Dendritic cell treated with granulocyte-macrophage colony-stimulating factor and Interleukin-4, amounts not matched to agents 40 ng/mL and 50 ng/mL, for 4 days (primary cell): Measurements from ENCODE around the gene CTTNBP2NL.

Source experiments
- H3K27ac Mint-ChIP-seq: one replicate; pipeline ENCODE4 v1.8.0; 2022; ENCODE audit warnings: mild to moderate bottlenecking, mixed read lengths
- H3K27me3 Mint-ChIP-seq: one replicate; pipeline ENCODE4 v1.8.0; 2022; ENCODE audit warnings: mild to moderate bottlenecking, mixed read lengths
- H3K36me3 Mint-ChIP-seq: one replicate; pipeline ENCODE4 v1.8.0; 2022; ENCODE audit warnings: low read depth, mixed read lengths
- H3K4me1 Mint-ChIP-seq: one replicate; pipeline ENCODE4 v1.8.0; 2022; ENCODE audit warnings: low read depth, mixed read lengths
- H3K4me3 Mint-ChIP-seq: one replicate; pipeline ENCODE4 v1.8.0; 2022; ENCODE audit warnings: mild to moderate bottlenecking, moderate library complexity, mixed read lengths
- H3K9me3 Mint-ChIP-seq: one replicate; pipeline ENCODE4 v1.8.0; 2022; ENCODE audit warnings: mixed read lengths
- intact Hi-C: fragments of 100-400 bp; cut with micrococcal nuclease; formaldehyde crosslinking; loops from one replicate; pipeline ENCODE4 v1.15.0; 2022

The CTTNBP2NL gene, protein sequence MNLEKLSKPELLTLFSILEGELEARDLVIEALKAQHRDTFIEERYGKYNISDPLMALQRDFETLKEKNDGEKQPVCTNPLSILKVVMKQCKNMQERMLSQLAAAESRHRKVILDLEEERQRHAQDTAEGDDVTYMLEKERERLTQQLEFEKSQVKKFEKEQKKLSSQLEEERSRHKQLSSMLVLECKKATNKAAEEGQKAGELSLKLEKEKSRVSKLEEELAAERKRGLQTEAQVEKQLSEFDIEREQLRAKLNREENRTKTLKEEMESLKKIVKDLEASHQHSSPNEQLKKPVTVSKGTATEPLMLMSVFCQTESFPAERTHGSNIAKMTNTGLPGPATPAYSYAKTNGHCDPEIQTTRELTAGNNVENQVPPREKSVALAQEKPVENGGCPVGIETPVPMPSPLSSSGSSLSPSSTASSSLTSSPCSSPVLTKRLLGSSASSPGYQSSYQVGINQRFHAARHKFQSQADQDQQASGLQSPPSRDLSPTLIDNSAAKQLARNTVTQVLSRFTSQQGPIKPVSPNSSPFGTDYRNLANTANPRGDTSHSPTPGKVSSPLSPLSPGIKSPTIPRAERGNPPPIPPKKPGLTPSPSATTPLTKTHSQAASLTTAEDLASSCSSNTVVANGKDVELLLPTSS

DNA sequence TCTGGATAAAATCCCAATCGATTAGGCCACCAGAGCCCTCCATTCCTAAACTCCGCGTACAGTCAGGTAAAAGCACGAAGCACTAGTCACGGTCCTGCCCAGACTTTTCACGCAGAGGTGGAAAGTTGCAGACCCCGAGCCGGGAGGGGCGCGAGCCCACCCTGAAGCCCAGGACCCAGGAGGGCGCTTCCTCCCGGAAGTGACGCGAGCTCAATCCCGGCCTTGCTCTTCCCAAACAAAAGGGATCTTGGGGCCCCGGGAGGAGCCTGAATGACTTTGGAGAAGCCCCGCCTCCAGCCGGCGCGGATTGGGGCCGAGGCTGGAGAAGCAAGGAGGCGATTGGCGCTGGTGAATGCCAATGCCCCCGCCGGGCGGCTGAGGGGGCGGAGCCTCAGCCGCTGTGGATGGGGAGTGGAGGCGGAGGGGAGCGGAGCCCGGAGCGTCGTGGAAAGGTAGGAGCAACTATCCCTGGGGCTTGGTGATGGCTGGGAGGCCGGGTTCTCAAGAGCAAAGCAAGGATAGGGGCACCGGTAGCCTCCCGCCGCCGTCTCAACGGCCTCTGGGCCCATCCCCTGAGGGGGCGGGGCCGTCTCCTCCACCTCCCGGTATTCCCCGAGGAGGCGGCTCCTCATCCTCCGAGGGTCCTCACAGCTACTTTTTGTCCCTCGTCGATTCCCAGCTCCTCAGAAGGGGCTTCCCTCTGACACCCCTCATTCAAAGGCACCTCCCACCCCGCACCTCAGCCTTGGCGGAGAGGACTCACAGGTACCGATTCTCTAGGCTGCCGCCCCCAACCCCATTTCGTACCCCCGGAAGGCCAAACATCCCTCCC, at the start of gene CTTNBP2NL:
TSS of gene CTTNBP2NL (plus strand) at position 394 of the 832 bp plus-strand sequence. CDS start 19,952 bp downstream, outside the sequence.
- Mint-ChIP-seq H3K4me1 (peaks cover 76% of the 10 kb centered on the region), H3K27ac (peak within 1 kb of the TSS; percentile 98), H3K27me3 (no peaks in the 10 kb centered on the region), H3K36me3 (peaks cover 18% of the 10 kb centered on the region), H3K9me3 (no peaks in the 10 kb centered on the region), H3K4me3 (peak within 1 kb of the TSS; percentile 98)
- intact Hi-C loops: loop anchor here (2.0 to 5.0 kb wide), 4 partner anchors 15 to 319 kb away; partner anchors contain the start of genes CAPZA1, PPM1J and ST7L

DNA sequence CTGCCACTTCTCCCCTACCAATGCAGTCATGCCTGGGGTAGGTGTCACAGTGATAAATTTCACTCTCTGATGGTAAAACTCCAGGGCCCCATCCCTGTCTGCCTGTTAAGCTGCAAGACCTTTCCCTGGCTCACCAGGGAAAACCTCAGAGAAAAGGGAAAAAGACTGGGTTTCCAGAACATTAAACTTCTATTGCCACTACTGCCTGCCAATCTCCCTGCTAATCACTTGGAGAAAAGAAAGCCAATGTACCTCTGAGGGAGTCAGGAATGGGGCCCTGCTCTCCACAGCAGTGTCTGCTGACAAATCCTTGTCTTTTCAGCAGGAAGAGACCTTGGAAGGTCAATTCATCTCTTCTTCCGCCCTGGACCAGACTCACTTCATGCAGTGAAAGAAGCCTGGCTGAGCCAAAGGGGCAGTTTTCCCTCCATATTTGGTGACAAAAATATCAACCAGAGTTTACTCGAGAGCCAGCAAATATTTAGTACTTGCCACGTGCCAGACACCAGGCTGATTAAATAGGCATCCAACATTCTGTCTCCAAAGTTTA, 49.1 kb upstream of the CTTNBP2NL start:
- Mint-ChIP-seq H3K9me3 (peaks cover 15% of the 10 kb centered on the region), H3K27ac (no peak overlapping the region), H3K27me3 (peaks cover 10% of the 10 kb centered on the region), H3K4me3 (no peak overlapping the region), H3K4me1 (no peaks in the 10 kb centered on the region), H3K36me3 (no peaks in the 10 kb centered on the region)
- intact Hi-C loops: no loop called here

DNA sequence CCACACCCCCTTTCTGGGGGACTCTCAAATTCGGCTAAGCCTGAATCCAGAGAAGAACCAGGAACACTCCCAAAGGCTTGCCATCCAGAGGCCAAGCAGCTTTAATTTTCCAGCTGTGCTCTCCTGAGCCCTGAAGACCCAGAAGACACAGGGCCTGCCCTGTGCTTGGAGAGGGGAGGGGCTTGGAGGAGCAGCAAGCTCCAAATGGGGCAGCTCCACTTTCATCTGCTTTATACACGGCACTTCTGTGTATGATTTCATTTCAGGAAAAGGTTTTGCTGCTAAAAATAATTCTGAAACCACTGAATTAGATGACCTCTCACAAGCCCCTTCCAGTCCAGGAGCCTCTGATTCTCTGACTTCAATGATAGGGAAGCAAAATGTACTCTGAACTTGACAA, 39.2 kb upstream of the CTTNBP2NL start:
- Mint-ChIP-seq H3K4me1 (peaks cover 5% of the 10 kb centered on the region), H3K9me3 (no peaks in the 10 kb centered on the region), H3K27ac (no peak overlapping the region), H3K36me3 (no peaks in the 10 kb centered on the region), H3K27me3 (peaks cover 24% of the 10 kb centered on the region), H3K4me3 (no peak overlapping the region)
- intact Hi-C loops: no loop called here

DNA sequence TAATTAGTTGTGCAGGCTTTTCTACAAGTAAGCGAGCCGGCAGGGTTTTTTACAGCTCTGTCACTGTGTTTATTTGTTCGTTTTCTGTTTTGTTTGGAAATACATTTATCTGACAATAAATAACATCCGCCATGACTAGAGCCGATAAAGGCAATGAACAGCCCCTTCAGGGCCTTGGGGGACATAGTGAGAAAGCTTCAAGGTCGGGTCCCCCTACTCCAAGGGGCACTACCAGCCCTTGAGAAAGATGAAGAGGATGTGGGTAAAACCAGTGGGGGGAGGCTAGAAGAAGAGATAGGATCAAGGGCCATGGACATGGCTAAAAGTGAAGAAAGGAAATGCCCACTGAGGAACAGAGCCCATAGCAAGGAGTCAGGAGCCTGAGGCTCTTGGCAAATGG, 38.5 kb upstream of the CTTNBP2NL start:
- intact Hi-C loops: no loop called here
- H3K27me3 Mint-ChIP-seq: peaks cover 20% of the 10 kb centered on the region
- no peaks in the 10 kb centered on the region for H3K9me3 Mint-ChIP-seq
- no peak overlapping the region for H3K27ac Mint-ChIP-seq
- H3K4me1 Mint-ChIP-seq: peaks cover 5% of the 10 kb centered on the region
- H3K36me3 Mint-ChIP-seq: no peaks in the 10 kb centered on the region
- no peak overlapping the region for H3K4me3 Mint-ChIP-seq

DNA sequence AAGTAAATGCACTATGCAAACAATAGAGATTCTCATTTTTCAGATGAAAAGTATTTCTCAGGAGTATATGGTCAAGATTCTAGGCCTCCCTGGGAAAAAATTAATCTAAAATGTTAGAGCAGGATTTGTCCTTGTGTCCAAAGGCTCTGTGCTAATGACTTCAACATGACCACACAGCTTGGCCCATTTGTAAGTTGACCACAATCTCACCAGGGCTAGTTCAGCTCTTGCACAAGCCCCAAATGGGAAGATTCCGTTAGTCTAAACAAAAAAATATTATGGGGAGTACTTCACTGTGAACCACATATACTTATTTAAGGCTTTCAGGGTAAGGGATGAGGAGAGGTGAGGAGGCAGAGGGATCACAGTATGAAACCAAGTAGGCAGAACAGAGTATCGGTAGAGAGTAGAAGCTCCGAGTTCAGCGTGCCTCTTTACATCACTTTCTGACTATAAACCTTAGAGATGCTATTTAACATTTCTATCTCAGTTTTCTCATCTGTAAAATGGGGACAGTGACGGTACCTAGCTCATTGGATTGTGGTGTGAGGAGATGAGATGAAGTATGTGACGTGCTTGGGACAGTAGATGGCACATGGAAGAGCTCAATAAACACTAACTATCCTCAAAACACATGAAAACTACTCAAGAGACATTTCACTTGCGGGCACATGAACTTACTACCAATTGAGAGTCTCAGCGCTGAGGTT, 37.8 kb upstream of the CTTNBP2NL start:
- peaks cover 20% of the 10 kb centered on the region for H3K27me3 Mint-ChIP-seq
- no peak overlapping the region for H3K4me3 Mint-ChIP-seq
- H3K27ac Mint-ChIP-seq: no peak overlapping the region

DNA sequence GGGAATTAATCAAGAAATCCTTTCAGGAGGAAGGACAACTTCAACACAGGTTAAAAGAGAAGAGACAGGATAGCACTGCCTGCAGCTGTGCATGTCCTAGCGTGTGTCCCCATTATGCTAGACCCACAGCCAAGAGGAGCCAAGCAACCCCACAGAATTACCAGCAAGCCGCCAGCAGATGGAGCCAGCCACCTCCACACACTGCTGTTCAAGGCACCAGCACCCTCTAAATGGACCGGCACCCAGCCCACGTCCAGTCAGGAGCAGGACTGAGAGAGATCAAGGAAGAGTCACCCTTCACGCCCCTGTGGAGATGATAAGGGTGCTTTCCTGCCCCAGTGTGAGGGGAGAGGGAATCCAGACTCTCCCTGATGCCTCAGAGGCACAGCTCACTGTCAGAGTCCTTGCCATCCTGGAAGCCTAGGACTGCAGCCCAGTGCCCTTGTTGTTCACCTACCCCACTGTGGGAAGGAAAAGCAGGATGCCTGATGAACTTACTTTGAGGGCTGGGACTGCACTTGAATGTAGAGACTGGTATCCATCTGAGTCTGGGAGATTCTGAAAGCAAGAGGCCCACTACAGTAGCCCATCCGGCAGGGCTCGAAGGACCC, 37.1 kb upstream of the CTTNBP2NL start:
- Mint-ChIP-seq H3K9me3 (no peaks in the 10 kb centered on the region), H3K36me3 (no peaks in the 10 kb centered on the region), H3K4me3 (no peak overlapping the region), H3K4me1 (peaks cover 5% of the 10 kb centered on the region), H3K27ac (no peak overlapping the region), H3K27me3 (peaks cover 21% of the 10 kb centered on the region)
- intact Hi-C loops: no loop called here

More for the DNA sequence above, 37.8 kb upstream of the CTTNBP2NL start:
- intact Hi-C loops: no loop called here
- Mint-ChIP-seq H3K36me3 (no peaks in the 10 kb centered on the region), H3K4me1 (peaks cover 5% of the 10 kb centered on the region), H3K9me3 (no peaks in the 10 kb centered on the region)

DNA sequence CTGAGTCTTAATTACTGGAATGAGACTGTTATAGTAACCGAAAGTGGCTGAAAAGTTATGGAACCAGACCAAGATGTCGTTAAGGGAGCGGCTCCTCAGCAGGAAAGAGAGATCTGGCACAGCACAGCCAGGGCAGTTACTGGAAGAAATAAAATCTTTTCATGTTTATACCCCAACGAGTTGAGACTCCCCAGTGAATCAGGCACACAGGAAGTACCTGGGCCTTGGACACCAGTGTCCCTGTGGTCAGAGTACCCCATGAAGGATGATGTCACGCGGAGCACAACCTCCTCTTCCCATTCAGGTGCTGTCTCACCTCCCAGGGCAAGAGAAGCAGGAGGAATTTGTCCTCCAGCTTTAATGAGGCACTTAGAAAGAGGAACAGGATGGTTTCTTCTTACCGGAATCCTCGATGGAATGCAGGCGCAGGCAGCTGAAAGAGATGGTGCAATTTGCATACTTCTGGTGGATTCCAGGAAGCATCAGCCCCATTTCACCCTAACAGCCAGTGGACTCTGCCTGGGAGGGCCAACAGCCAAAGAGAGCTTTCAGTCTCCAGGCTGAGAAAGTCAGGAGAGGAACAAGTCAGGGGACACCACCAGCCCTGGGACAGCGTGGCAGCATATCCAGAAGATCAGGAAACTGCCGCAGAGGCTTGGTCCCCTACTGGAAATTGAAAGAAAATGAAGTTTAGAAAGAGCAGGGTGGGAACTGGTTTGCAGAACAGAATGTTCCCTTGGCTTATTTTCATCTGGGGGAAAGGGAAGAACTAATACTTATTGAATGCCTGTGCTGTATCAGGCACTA, 35.9 kb upstream of the CTTNBP2NL start:
- H3K4me3 Mint-ChIP-seq: no peak overlapping the region
- H3K27ac Mint-ChIP-seq: no peak overlapping the region
- intact Hi-C loops: no loop called here
- H3K27me3 Mint-ChIP-seq: peaks cover 20% of the 10 kb centered on the region
- H3K9me3 Mint-ChIP-seq: no peaks in the 10 kb centered on the region
- H3K4me1 Mint-ChIP-seq: peaks cover 5% of the 10 kb centered on the region
- H3K36me3 Mint-ChIP-seq: no peaks in the 10 kb centered on the region

DNA sequence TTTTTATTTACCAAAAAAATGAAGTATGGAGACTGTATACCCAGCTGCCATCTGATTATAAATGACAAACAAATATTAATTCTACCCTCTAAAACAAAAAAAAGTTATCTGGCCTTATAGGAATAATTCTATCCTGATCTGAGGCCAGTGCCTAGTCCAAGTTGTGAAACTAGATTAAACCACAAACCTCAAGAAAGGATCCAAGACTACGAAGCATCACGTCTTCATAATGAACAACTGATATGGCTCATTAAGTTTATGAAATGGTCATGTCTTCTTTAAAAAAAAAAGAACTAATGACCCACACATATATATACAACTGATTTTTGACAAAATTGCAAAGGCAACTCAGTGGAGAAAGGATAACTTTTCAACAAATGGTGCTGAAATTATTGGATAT, 32.4 kb upstream of the CTTNBP2NL start:
- H3K36me3 Mint-ChIP-seq: no peaks in the 10 kb centered on the region
- H3K27me3 Mint-ChIP-seq: peaks cover 27% of the 10 kb centered on the region
- no peak overlapping the region for H3K4me3 Mint-ChIP-seq
- no peak overlapping the region for H3K27ac Mint-ChIP-seq
- no peaks in the 10 kb centered on the region for H3K9me3 Mint-ChIP-seq
- peaks cover 5% of the 10 kb centered on the region for H3K4me1 Mint-ChIP-seq
- intact Hi-C loops: no loop called here

DNA sequence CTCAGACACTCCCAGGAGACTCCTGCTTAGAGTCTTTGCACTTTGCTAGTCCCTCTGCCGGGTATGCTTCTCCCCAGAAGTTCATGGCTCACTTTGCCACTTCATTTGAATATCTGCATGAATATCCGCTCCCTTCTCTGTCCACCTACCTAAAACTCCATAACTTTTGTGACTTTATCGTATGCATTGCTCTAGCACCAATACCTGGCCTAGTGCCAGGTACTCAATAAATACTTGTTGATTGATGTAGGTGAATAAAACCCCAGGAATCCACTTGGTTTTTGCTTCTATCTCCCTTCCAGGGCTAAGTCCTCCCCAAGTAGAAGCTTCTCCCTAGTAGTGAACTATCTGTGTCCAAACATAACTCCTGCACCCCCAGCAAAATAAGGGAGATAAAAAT, 27.8 kb upstream of the CTTNBP2NL start:
- H3K36me3 Mint-ChIP-seq: no peaks in the 10 kb centered on the region
- intact Hi-C loops: no loop called here
- H3K9me3 Mint-ChIP-seq: no peaks in the 10 kb centered on the region
- peaks cover 4% of the 10 kb centered on the region for H3K4me1 Mint-ChIP-seq
- H3K27me3 Mint-ChIP-seq: peaks cover 39% of the 10 kb centered on the region
- H3K27ac Mint-ChIP-seq: no peak overlapping the region
- no peak overlapping the region for H3K4me3 Mint-ChIP-seq

DNA sequence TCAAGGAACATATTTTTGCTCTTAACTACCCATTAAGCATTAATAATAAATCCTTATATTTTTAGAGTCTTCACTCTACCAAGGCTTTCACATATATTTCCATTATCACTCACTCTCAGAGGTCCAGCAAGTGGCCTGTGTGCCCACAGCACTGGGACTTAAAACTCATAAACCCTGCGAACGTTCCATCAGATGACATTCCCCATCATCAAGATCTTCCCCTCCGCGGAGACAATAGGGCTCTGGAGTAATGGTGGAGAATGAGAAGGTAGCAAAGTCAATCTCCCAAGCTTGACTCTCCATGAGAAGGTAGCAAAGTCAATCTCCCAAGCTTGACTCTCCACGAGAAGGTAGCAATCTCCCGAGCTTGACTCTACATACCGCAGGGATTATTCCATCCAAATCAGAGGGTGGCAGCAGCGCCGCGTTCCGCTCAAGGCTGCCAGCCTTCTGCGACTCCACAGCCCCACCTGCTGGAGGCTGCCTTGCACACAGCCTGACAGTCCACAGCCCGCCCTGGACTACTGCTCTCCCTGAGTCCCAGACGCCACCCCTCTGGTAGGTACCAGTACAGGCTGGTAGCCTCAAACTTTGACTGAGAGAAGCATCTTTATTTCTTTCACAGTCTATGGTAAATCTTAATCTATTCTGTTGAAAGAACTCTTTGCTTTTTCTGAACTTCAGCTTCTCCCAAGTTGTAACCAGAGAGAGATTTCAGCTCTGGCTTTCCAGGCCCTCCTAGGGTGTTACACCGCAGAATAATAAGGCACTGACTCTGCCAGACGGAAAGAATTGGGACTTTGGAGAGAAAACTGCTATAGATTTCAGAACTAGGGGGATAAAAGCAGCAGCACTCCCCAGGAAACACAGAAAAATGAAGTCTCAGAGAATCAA, 26.4 kb upstream of the CTTNBP2NL start:
- Mint-ChIP-seq H3K27ac (no peak overlapping the region), H3K9me3 (no peaks in the 10 kb centered on the region), H3K4me3 (no peak overlapping the region), H3K4me1 (peaks cover 4% of the 10 kb centered on the region), H3K36me3 (no peaks in the 10 kb centered on the region), H3K27me3 (peaks cover 44% of the 10 kb centered on the region)
- intact Hi-C loops: no loop called here

DNA sequence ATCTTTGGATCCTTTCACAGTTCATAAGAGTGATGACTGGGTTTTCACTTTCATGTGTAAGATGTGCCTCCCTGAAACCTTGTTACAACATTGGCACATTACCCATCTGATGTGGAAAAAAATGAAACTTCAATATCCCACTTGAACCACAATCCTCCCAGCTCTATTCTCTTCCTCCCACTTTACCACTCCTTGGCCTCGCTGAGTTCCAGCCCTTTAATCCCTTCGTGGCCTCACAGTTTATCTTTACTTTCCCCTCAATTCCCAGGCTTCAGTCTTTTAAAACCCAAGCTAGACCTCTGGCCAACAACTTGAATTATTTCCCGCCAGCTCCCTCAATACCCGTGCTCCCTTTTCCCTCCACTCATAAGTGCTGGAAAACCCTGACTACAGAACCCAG, 25.0 kb upstream of the CTTNBP2NL start:
- Mint-ChIP-seq H3K9me3 (no peaks in the 10 kb centered on the region), H3K27me3 (peaks cover 43% of the 10 kb centered on the region), H3K27ac (no peak overlapping the region), H3K4me1 (peaks cover 4% of the 10 kb centered on the region), H3K4me3 (no peak overlapping the region), H3K36me3 (no peaks in the 10 kb centered on the region)
- intact Hi-C loops: no loop called here

DNA sequence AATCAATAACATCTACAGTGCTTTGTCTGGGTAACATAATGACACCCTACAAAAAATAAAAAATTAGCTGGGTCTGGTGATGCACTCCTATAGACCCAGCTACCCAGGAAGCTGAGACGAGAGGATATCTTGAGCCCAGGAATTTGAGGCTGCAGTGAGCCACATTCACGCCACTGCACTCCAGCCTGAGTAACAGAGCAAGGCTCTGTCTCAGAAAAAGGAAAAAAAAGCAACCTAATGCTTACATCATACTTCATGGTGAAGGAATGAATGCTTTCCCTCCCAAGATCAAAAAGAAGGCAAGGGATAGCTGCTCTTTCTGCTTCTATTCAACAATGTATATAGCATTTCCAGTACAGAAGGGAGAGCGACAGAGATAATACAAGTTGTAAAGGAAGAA, 24.2 kb upstream of the CTTNBP2NL start:
- intact Hi-C loops: no loop called here
- H3K9me3 Mint-ChIP-seq: no peaks in the 10 kb centered on the region
- peaks cover 45% of the 10 kb centered on the region for H3K27me3 Mint-ChIP-seq
- no peak overlapping the region for H3K27ac Mint-ChIP-seq
- peaks cover 4% of the 10 kb centered on the region for H3K4me1 Mint-ChIP-seq
- H3K36me3 Mint-ChIP-seq: no peaks in the 10 kb centered on the region
- no peak overlapping the region for H3K4me3 Mint-ChIP-seq
